GM13976 (cell line): Measurements from ENCODE around the gene GNG5.
"Not testable (repeated sequence)": the region's sequence is repeated elsewhere in the genome, so short reads cannot be mapped to it uniquely, and the experiment has no call there.

Source experiments
- DNase-seq: peaks from one replicate; pipeline ENCODE4 v3.0.0; 2012; ENCODE audit warnings: low spot score
- CTCF ChIP-seq: IDR thresholded peaks from 2 replicates; pipeline ENCODE4 v1.5.1; 2012; ENCODE audit warnings: borderline replicate concordance, mild to moderate bottlenecking; ENCODE audit not compliant: insufficient read depth; ENCODE audit errors: extremely low read depth, missing control alignments, control extremely low read depth
- in situ Hi-C: fragments of 300-500 bp; cut with MboI; formaldehyde crosslinking; loops from one replicate; pipeline ENCODE4 v1.12.0; 2022; ENCODE audit warnings: low sequenced_read_pairs, mixed read lengths, inconsistent platforms; ENCODE audit not compliant: unreplicated experiment

GNG5 gene

GRCh38 chr1:84525779-84526178 is 19.4 kb upstream of the GNG5 start:
- in situ Hi-C loops: no loop called here
- TF ChIP-seq CTCF: no peak
- no peak for DNase-seq

- in situ Hi-C loops: no loop called here
- no peak for TF ChIP-seq CTCF
- no peak for DNase-seq
Observed at GRCh38 chr1:84524590-84524989, 18.2 kb upstream of the GNG5 start.

- DNase-seq: no peak
- no peak for TF ChIP-seq CTCF
- in situ Hi-C loops: no loop called here
Observed at GRCh38 chr1:84510668-84511067, 4.3 kb upstream of the GNG5 start.

- TF ChIP-seq CTCF: no peak
- in situ Hi-C loops: no loop called here
- DNase-seq: no peak
Observed at GRCh38 chr1:84510165-84510564, 3.8 kb upstream of the GNG5 start.

- in situ Hi-C loops: no loop called here
- DNase-seq: no peak
- TF ChIP-seq CTCF: no peak
Observed at GRCh38 chr1:84509029-84509428, 2.6 kb upstream of the GNG5 start.

- no peak for DNase-seq
- no peak for TF ChIP-seq CTCF
- in situ Hi-C loops: no loop called here
Observed at GRCh38 chr1:84508510-84508909, 2.1 kb upstream of the GNG5 start.

- DNase-seq, in situ Hi-C loops: not testable (repeated sequence)
Observed at GRCh38 chr1:84507887-84508286, 1.5 kb upstream of the GNG5 start.
